Liver (tissue), 9 donors: Measurements from ENCODE around the gene BFSP2. TPM values are rescaled to one million over a fixed set of nuclear protein-coding genes. Genes with fewer than 3 reads are reported as not detected.

ENCODE experiments used
- DNase-seq: peaks from one replicate; pipeline ENCODE4 v3.0.0-alpha.2; 2017; ENCODE audit warnings: low spot score
- H3K27ac ChIP-seq, 2 donors: one replicate each; pipeline ENCODE4 v1.7.0; 2013; ENCODE audit warnings: inconsistent platforms in 2 of 2, low read length in 2 of 2, control low read depth in 1 of 2, low read depth in 1 of 2, mild to moderate bottlenecking in 1 of 2
- H3K27me3 ChIP-seq, 4 donors: one replicate each; pipeline versions ENCODE4 v1.6.1 to v1.7.0; 2013; ENCODE audit warnings: low read length in 3 of 4, inconsistent platforms in 1 of 4, mild to moderate bottlenecking in 1 of 4, moderate library complexity in 1 of 4; ENCODE audit not compliant: control insufficient read depth in 4 of 4, insufficient read depth in 4 of 4
- H3K36me3 ChIP-seq, 4 donors: one replicate each; pipeline versions ENCODE4 v1.6.1 to v1.7.0; 2013; ENCODE audit warnings: low read length in 3 of 4, mild to moderate bottlenecking in 3 of 4, low read depth in 1 of 4, moderate library complexity in 1 of 4; ENCODE audit not compliant: control insufficient read depth in 4 of 4, insufficient read depth in 3 of 4
- H3K4me1 ChIP-seq, 4 donors: one replicate each; pipeline versions ENCODE4 v1.6.1 to v1.7.0; 2013; ENCODE audit warnings: low read length in 3 of 4, mild to moderate bottlenecking in 3 of 4, moderate library complexity in 1 of 4; ENCODE audit not compliant: control insufficient read depth in 4 of 4, insufficient read depth in 4 of 4
- H3K4me3 ChIP-seq, 3 donors: one replicate each; pipeline versions ENCODE4 v1.6.1 to v1.7.0; 2013; ENCODE audit warnings: low read length in 3 of 3, control low read depth in 1 of 3, low read depth in 1 of 3, mild to moderate bottlenecking in 1 of 3
- H3K9ac ChIP-seq, 2 donors: one replicate each; pipeline ENCODE4 v1.7.0; 2013; ENCODE audit warnings: low read length in 2 of 2, mild to moderate bottlenecking in 2 of 2, moderate library complexity in 2 of 2, control low read depth in 1 of 2, low read depth in 1 of 2
- H3K9me3 ChIP-seq, 4 donors: one replicate each; pipeline versions ENCODE4 v1.6.1 to v1.7.0; 2013; ENCODE audit warnings: low read length in 3 of 4; ENCODE audit not compliant: control insufficient read depth in 4 of 4
- EGR1 ChIP-seq, 2 donors: IDR thresholded peaks; 2 replicates each; pipeline ENCODE4 v1.6.1; 2016 to 2018; ENCODE audit warnings: antibody characterized with exemption in 2 of 2, low read depth in 2 of 2
- FOXA1 ChIP-seq: IDR thresholded peaks from 2 replicates; pipeline ENCODE4 v1.6.1; 2016; ENCODE audit warnings: antibody characterized with exemption
- FOXA2 ChIP-seq: IDR thresholded peaks from 2 replicates; pipeline ENCODE4 v1.6.1; 2016; ENCODE audit warnings: antibody characterized with exemption
- GABPA ChIP-seq, 2 donors: IDR thresholded peaks in 1 of 2; conservative IDR thresholded peaks in 1 of 2; 2 replicates each; pipeline ENCODE4 v1.6.1; 2016; ENCODE audit warnings: antibody characterized with exemption in 2 of 2, mild to moderate bottlenecking in 1 of 2, moderate library complexity in 1 of 2
- HNF4G ChIP-seq: IDR thresholded peaks from 2 replicates; pipeline ENCODE4 v1.6.1; 2016; ENCODE audit warnings: antibody characterized with exemption
- JUND ChIP-seq, 2 donors: IDR thresholded peaks; 2 replicates each; pipeline ENCODE4 v1.6.1; 2016; ENCODE audit warnings: antibody characterized with exemption in 2 of 2
- RXRA ChIP-seq, 2 donors: IDR thresholded peaks; 2 replicates each; pipeline ENCODE4 v1.6.1; 2017 to 2018; ENCODE audit warnings: antibody characterized with exemption in 2 of 2, mild to moderate bottlenecking in 1 of 2
- SP1 ChIP-seq: IDR thresholded peaks from 2 replicates; pipeline ENCODE4 v1.6.1; 2018; ENCODE audit warnings: antibody characterized with exemption, mild to moderate bottlenecking
- TAF1 ChIP-seq: conservative IDR thresholded peaks from 2 replicates; pipeline ENCODE4 v1.6.1; 2016; ENCODE audit warnings: antibody characterized with exemption, mild to moderate bottlenecking
- WGBS: extraction: QIAGEN DNeasy Blood & Tissue Kit; methylation state at CpG from one replicate; pipeline ENCODE4 v1.1.7; 2013; 5-methylcytosine and 5-hydroxymethylcytosine counted together
- polyA plus RNA-seq, 2 donors: library from polyadenylated mRNA; stranded (reverse) in 1 of 2; unstranded in 1 of 2; fragments of 200-250 nt in 1 of 2; fragments of >200 nt in 1 of 2; fragmentation: Nextera tagmentation in 1 of 2; extraction: Ambion mirVana in 1 of 2; gene quantifications; one replicate each; pipeline versions ENCODE4 v1.2.1 to v1.2.3, GENCODE V29; 2013 to 2015
- total RNA-seq, 2 donors: library from RNA; depleted of rRNA; stranded (reverse); fragments of >200 nt; gene quantifications; one replicate each; pipeline ENCODE4 v1.2.3, GENCODE V29; 2014
- TF ChIP-seq, protein P1 (sequence below): IDR thresholded peaks from 2 replicates; pipeline ENCODE4 v1.6.1; 2016; ENCODE audit warnings: antibody characterized with exemption
- TF ChIP-seq, protein P2 (sequence below): IDR thresholded peaks from 2 replicates; pipeline ENCODE4 v1.6.1; 2016; ENCODE audit warnings: antibody characterized with exemption
- donor health status: healthy.
- donor health status: healthy.
- donor health status: healthy.
- donor health status: healthy.
- donor health status: healthy.

BFSP2 gene
- total and polyA plus RNA-seq, 4 donors, result 0.42 TPM; not detected in 3

DNA sequence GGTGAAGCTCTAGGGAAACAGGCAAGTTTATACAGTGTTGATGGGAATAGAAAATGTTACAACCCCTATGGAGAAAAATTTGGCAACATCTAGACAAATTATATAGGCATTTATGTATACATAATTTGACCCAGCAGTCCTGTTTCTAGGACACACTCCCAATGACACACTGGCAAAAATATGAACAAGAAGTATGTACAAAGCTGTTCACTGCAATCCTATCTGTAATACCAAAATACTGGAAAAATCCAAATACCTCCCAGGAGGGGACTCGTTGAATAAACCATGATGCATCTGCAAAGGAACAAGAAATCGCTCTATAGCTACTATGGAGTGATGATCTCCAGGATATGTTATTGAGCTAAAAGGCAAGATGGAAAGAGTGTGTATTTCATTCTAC, 8.5 kb downstream of the BFSP2 start (continued):
- TF ChIP-seq JUND (IDR thresholded peaks at IDR 0.05), result no peak
- TF ChIP-seq, protein P1, sequence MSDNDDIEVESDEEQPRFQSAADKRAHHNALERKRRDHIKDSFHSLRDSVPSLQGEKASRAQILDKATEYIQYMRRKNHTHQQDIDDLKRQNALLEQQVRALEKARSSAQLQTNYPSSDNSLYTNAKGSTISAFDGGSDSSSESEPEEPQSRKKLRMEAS, result no peak
- TF ChIP-seq FOXA1, result no peak
- TF ChIP-seq FOXA2, result no peak
- TF ChIP-seq, protein P2, sequence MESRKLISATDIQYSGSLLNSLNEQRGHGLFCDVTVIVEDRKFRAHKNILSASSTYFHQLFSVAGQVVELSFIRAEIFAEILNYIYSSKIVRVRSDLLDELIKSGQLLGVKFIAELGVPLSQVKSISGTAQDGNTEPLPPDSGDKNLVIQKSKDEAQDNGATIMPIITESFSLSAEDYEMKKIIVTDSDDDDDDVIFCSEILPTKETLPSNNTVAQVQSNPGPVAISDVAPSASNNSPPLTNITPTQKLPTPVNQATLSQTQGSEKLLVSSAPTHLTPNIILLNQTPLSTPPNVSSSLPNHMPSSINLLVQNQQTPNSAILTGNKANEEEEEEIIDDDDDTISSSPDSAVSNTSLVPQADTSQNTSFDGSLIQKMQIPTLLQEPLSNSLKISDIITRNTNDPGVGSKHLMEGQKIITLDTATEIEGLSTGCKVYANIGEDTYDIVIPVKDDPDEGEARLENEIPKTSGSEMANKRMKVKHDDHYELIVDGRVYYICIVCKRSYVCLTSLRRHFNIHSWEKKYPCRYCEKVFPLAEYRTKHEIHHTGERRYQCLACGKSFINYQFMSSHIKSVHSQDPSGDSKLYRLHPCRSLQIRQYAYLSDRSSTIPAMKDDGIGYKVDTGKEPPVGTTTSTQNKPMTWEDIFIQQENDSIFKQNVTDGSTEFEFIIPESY, result no peak
- TF ChIP-seq HNF4G, result no peak
- no peak for TF ChIP-seq EGR1 (IDR thresholded peaks at IDR 0.05; ENCODE audit: low read depth in 2 of 2)
- no peak for TF ChIP-seq GABPA (IDR thresholded peaks at IDR 0.05 in 1 of 2, conservative IDR thresholded peaks at IDR 0.05 in 1 of 2)

DNA sequence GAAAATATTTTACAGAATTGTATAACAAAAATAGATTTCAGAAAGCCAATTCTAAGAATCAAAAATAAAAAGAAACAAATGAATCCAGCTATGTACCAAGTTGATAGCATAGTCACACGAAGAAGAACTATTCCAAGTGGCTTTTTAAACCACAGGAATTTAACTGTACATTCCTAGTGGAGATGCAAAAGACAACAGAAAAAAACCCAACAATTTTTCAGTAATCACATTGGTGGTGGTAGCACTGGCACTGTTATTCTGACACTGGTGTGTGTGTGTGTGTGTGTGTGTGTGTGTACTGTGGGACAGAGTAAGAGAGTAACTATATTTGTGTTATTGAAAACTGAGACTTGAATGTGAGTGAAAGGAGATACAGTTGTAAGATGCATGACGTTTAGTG, 9.1 kb downstream of the BFSP2 start:
- Histone ChIP-seq H3K9ac (no peak overlapping the region), H3K27ac (no peak overlapping the region), H3K36me3 (no peaks in the 10 kb centered on the region), H3K4me3 (no peak overlapping the region), H3K9me3 (no peaks in the 10 kb centered on the region), H3K4me1 (peaks cover 0 to 2% (median under 1%) of the 10 kb centered on the region in 4 donors), H3K27me3 (no peaks in the 10 kb centered on the region)
- WGBS, result 79% methylated on average over 2 of the region's 2 CpGs
- no peak for DNase-seq
- TF ChIP-seq TAF1 (no peak), SP1 (no peak)

DNA sequence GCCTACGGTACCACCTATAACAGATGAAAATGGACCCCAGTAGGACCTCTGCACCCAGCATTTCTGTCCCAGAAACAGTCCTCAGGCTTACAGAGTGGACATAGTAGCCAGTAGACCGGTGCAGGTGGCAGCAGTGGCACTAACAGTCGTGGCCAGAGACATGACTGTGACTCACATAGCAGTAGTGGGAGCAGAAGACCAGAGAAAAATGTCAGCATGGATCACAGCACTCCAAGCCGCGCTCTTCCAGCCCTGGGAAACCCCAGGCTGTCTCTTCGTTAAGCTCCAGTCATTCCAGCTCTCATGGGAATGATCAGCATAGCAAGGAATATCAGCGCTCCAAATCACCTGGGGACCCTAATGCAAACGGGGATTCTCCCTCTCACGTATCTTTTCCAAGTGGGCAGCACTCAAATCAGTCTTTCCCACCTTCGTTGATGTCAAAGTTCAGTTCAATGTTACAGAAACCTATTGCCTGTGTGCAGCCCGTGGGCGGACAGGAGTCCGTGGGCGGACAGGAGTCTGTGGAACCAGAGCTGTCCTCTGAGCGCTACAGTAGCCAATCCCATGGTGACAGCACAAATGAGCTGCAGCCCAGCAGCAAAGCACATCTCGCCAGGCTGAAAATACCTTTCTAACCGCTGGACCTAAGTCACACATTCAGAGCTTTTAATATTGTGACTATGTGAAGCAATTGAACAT, 10.5 kb downstream of the BFSP2 start:
- Histone ChIP-seq H3K4me3 (no peak overlapping the region), H3K9me3 (no peaks in the 10 kb centered on the region)
- no peak for DNase-seq

DNA sequence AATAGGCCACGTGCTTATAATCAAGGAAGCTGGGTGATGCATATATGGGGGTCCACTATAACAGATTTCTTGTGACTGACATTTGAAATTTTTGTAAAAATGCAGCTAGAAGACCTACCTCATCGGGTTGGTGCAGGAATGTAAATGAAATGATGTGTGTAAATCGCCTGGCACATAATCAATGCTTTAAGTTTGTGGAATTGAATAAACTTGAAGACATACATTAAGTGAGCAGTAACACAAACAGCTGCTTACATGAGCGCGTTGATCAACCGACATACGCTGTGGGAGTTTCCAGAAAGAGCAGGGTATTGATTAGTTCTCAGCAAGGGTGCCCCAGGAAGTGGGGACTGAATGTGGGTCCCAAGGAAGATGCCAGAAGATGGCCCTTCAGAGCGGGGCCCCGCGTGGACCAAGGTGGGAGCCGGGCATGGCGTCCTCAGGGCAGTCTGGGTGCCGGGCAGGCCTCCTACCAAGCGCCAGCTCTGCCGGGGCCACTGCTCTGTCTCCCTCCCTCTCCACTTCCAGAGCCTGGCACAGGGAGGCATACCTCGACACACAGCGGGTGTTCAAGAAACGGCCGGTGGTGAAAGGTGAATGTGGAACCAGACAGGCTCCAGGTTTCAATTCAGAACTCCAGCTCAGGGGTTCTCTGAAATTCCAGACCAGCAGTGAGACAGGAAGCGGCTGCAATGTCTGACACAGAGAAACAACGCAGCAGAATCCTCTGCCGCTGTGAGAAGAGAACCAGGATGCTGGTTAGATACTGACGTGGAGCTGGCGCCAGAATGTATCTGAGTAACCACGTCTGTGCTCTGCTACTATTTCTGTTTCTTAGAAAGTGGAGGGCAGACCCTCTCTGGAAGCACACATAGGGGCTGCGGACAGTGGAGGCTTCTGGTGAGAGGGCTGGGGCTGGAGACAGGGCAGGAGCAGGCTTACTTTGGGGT, 12.6 kb downstream of the BFSP2 start:
- H3K9ac ChIP-seq, result no peak overlapping the region
- H3K4me1 ChIP-seq, result peaks cover 0 to 2% (median under 1%) of the 10 kb centered on the region in 4 donors
- no peak overlapping the region for H3K27ac ChIP-seq
- no peaks in the 10 kb centered on the region for H3K27me3 ChIP-seq
- no peaks in the 10 kb centered on the region for H3K9me3 ChIP-seq
- no peak overlapping the region for H3K4me3 ChIP-seq
- no peaks in the 10 kb centered on the region for H3K36me3 ChIP-seq
- no peak for DNase-seq
- WGBS, result 76% methylated on average over 26 of the region's 26 CpGs
- TF ChIP-seq GABPA (IDR thresholded peaks at IDR 0.05 in 1 of 2, conservative IDR thresholded peaks at IDR 0.05 in 1 of 2), result no peak
- no peak for TF ChIP-seq TAF1

More for the DNA sequence above, 10.5 kb downstream of the BFSP2 start:
- Histone ChIP-seq H3K9ac (no peak overlapping the region), H3K27me3 (no peaks in the 10 kb centered on the region), H3K4me1 (peaks cover 0 to 2% (median under 1%) of the 10 kb centered on the region in 4 donors), H3K36me3 (no peaks in the 10 kb centered on the region), H3K27ac (no peak overlapping the region)
- 62% methylated on average over 17 of the region's 17 CpGs for WGBS
- TF ChIP-seq EGR1 (IDR thresholded peaks at IDR 0.05; ENCODE audit: low read depth in 2 of 2), result peak in 1 of 2 donors; percentile 66
- no peak for TF ChIP-seq RXRA (IDR thresholded peaks at IDR 0.05)
